HG02642 (cell line): ENCODE measurements around the gene DIS3L2.
A peak's percentile ranks its signal among the peaks of the same experiment; 100 is the strongest.

Experiments
- ATAC-seq: cut with Tn5 transposase; IDR thresholded peaks from one replicate; pipeline ENCODE4 v1.9.1; 2021; ENCODE audit warnings: mild to moderate bottlenecking; ENCODE audit not compliant: unreplicated experiment, poor library complexity

DIS3L2 gene

DNA sequence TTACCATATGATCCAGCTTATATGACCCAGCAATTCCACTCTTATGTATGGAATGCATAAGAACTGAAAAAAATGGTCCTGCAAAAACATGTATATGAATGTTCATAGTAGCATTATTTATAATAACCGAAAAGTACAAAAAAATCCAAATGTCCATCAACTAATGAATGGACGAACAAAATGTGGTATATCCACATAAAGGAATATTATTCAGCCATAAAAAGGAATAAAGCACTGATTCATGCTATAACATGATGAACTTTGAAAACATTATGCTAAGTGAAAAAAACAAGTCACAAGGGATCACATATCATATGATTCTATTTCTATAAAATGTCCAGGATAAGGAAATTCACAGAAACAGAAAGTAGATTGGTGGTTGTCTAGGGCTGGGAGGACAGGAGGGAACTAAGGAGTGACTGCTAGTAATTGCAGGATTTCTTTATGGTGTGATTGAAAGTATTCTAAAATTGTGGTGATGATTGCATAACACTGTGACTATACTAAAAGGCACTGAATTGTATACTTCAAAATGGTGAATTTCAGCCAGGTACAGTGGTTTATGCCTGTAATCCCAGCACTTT is 10.0 kb upstream of the DIS3L2 start:
- ATAC-seq: no peak

DNA sequence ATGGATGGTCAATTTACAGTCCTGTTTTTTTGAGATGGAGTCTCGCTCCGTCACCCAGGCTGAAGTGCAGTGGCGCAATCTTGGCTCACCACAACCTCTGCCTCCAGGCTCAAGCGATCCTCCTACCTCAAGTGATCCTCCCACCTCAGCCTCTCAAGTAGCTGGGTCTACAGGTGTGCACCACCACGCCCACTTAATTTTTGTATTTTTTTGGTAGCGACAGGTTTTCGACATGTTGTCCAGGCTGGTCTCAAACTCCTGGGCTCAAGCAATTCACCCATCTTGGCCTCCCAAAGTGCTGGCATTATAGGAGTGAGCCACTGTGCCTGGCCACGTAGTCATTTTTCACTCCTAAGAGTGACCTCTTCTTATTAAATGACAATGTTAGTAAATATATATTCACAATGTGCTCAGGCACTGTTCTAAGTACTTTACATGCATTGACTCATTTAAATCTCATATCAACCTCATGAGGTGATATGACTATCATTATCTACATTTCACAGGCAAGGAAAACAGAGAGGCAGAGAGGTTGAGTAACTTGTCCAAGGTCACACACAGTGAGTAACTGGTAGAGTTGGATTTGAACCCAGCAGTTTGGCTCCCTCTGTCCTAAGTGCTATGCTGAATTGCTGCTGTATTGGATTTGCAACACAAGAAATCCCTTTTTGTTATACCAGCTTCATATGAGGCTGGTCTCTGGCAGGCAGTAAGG is 5.6 kb upstream of the DIS3L2 start:
- ATAC-seq: no peak

DNA sequence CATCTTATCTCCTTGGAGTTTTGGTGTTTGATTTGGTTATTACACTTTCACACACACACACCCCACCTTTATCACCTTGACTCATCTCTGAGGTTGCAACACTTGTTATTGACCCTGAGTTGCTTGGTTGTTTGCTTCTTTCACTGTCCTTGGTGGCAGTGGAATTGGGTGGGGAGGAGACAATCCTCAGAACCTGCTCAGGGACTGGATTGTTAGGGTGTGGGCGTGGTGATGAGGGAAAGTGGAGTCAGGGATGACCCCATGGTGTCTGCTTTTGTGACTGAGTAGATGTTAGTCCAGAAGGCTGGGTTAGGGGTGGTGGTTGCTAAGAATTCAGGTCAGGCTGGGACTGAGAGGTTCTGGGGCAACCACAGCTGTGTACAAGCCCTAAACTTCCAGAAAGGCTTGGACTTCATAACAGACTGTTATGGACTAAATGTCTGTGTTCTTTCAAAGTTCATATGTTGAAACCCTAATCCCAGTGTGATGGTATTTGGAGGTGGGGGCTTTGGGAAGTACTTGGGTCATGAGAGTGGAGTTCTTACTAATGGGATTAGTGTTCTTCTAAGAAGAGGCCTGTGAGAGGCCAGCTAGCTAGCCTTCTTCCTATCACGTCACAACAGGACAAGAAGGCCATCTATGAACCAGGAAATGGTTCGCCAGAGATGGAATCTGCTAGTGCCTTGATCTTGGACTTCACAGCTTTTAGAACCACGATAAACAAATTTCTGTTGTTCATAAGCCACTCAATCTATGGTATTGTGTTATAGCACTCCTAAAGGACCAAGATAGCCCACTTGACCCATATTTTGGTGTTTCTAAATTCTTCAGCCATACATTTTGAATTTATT is 3.4 kb upstream of the DIS3L2 start:
- no peak for ATAC-seq

- peak; percentile 25 for ATAC-seq
These were observed 634 bp upstream of the DIS3L2 start for GRCh38 chr2:231960810-231961348.

- ATAC-seq: no peak
These were observed 3.6 kb downstream of the DIS3L2 start for GRCh38 chr2:231965102-231965501.

- ATAC-seq: no peak
These were observed 5.4 kb downstream of the DIS3L2 start for GRCh38 chr2:231966886-231967285.

GRCh38 chr2:231968820-231969219 is 7.3 kb downstream of the DIS3L2 start:
- no peak for ATAC-seq

DNA sequence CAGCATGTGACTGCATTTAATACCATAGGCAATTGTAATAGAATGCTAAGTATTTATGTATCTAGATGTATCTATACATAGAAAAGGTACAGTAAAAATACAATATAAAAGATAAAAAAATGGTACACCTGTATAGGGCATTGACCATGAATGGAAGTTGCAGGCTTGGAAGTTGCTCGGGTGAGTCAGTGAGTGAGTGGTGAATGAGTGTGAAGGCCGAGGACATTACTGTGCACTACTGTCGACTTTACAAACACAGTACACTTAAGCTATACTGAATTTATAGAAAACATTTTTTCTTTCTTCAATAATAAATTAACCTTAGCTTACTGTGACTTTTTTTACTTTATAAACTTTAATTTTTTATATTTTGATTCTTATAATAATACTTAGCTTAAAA is 8.9 kb downstream of the DIS3L2 start:
- no peak for ATAC-seq

GRCh38 chr2:231975001-231975400 is 13.5 kb downstream of the DIS3L2 start:
- ATAC-seq: no peak

- ATAC-seq: no peak
These were observed 15.9 kb downstream of the DIS3L2 start for GRCh38 chr2:231977430-231977829.

- no peak for ATAC-seq
These were observed 23.5 kb downstream of the DIS3L2 start for GRCh38 chr2:231984992-231985391.

GRCh38 chr2:231985823-231986261 is 24.3 kb downstream of the DIS3L2 start:
- ATAC-seq: no peak

- no peak for ATAC-seq
These were observed 25.7 kb downstream of the DIS3L2 start for GRCh38 chr2:231987124-231987727.

DNA sequence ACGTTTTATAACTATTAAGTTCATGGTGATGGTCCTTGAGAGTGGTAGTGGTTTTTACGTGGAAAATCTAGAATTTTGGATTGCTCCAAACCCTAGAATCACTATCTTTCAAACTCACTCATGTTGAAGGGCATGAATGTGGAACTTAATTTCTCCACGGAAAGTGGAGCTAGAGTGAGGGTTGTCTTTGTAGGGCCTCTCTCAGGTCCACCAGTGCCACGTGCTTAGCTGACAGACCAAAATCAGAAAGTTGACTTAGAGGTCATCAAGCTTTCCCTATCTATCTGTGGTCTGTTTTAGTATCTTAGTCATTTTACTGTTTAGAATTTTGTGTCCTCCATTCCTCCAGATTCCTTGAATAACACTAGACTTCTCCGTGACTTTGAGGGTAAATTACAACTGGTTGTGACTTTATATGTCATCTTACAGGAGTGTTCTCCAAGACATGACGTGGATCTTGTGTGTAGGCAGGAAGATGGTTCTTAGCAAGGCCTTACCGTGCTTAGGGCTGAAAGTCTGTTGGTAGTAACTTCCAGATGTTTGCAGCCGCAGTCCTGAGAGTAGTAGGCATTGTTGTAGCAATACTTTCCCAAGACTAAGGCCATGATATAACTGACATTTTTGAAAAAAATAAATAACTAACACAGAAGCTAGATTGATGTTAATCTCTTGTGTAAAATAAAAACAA is 26.8 kb downstream of the DIS3L2 start:
- ATAC-seq: no peak

- no peak for ATAC-seq
These were observed 30.2 kb downstream of the DIS3L2 start for GRCh38 chr2:231991664-231992063.

- ATAC-seq: no peak
These were observed 31.4 kb downstream of the DIS3L2 start for GRCh38 chr2:231992888-231993287.

- ATAC-seq: no peak
These were observed 35.5 kb downstream of the DIS3L2 start for GRCh38 chr2:231996797-231997540.

DNA sequence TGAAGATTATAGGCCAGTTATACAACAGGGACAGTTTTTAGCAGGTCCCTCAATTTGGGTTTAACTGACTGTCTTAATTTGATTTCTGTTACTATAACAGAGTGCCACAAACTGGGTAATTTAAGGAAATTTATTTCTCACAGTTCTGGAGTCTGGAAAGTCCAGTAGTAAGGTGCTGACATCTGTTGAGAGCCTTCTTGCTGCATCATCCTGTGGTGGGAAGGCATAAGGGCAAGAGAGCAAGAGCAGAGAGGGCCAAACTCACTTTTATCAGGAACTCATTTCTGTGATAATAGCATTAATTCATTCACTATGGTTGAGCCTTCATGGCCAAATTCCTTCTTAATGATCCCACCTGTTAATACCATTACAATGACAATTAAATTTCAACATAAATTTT is 36.5 kb downstream of the DIS3L2 start:
- ATAC-seq: no peak

DNA sequence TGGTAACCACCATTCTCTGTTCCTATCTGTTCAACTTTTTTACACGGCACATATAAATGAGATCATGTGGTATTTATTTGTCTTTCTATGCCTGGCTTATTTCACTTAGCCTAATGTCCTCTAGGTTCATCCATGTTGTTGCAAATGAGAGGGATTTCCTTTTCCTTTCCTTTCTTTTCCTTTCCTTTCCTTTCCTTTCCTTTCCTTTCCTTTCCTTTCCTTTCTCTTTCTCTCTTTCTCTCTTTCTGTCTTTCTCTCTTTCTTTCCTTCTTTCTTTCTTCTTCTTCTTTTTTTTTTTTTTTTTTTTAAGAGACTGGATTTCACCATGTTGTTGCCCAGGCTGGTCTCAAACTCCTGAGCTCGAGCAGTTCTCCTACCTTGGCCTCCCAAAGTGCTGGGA is 38.9 kb downstream of the DIS3L2 start:
- no peak for ATAC-seq
